Right lobe of liver (tissue), 6 donors: ENCODE data around the gene AKT1S1. TPM values are rescaled to one million over a fixed set of nuclear protein-coding genes. Genes with fewer than 3 reads are reported as not detected.
A peak's percentile ranks its signal among the peaks of the same experiment; 100 is the strongest.

Experiments used
- ATAC-seq, 4 donors: fragments of 200-7000 bp; cut with Tn5 transposase; one replicate each; pipeline ENCODE4 v1.9.1; 2020; ENCODE audit warnings: mild to moderate bottlenecking in 4 of 4, moderate library complexity in 4 of 4
- DNase-seq, 3 donors: peaks; one replicate each; pipeline ENCODE4 v3.0.0-alpha.2; 2020
- H3K27ac ChIP-seq, 3 donors: fragments of 200-600 bp; one replicate each; pipeline ENCODE4 v1.8.0; 2022
- H3K27me3 ChIP-seq, 2 donors: fragments of 200-600 bp; one replicate each; pipeline ENCODE4 v1.8.0; 2022
- H3K36me3 ChIP-seq, 4 donors: fragments of 200-600 bp; sonication (generic) in 1 of 4; one replicate each; pipeline versions ENCODE4 v1.5.1 to v1.8.0; 2017 to 2022; ENCODE audit warnings: control low read depth in 1 of 4
- H3K4me1 ChIP-seq, 4 donors: fragments of 200-600 bp; sonication (generic) in 1 of 4; one replicate each; pipeline versions ENCODE4 v1.5.1 to v1.8.0; 2017 to 2022; ENCODE audit warnings: control low read depth in 1 of 4
- H3K4me3 ChIP-seq, 3 donors: fragments of 200-600 bp; one replicate each; pipeline ENCODE4 v1.8.0; 2022
- H3K9me3 ChIP-seq, 4 donors: fragments of 200-600 bp; sonication (generic) in 1 of 4; one replicate each; pipeline versions ENCODE4 v1.5.1 to v1.8.0; 2017 to 2022; ENCODE audit warnings: control low read depth in 1 of 4
- CTCF ChIP-seq, 4 donors: fragments of 200-600 bp in 3 of 4; fragments of 450-650 bp in 1 of 4; IDR thresholded peaks; one replicate each; pipeline versions ENCODE4 v1.5.1 to v1.8.0; 2016 to 2022; ENCODE audit warnings: antibody characterized with exemption in 4 of 4, mild to moderate bottlenecking in 2 of 4
- POLR2A ChIP-seq: fragments of 450-650 bp; IDR thresholded peaks from one replicate; pipeline ENCODE4 v1.6.1; 2017; ENCODE audit warnings: antibody characterized with exemption, mild to moderate bottlenecking
- WGBS: methylation state at CpG from one replicate; pipeline ENCODE4 v1.1.6; 2018; ENCODE audit warnings: low coverage, low lambda C conversion rate; ENCODE audit not compliant: insufficient coverage; ENCODE audit errors: missing lambda C conversion rate; 5-methylcytosine and 5-hydroxymethylcytosine counted together
- intact Hi-C, 2 donors: fragments of 100-400 bp; cut with DNase I; formaldehyde crosslinking; loops; one replicate each; pipeline versions ENCODE4 v1.11.2 to v1.14.1; 2022
- total RNA-seq, 6 experiments: library from RNA; depleted of rRNA in 2 of 6; stranded (reverse); fragments of >200 nt in 2 of 6; fragmentation: NEBNext Ultra II Directional in 3 of 6; extraction: Animal tissue kit (Norgen Biotek cat#: 25700) in 3 of 6; gene quantifications; one replicate each; pipeline versions ENCODE4 v1.1.0 to v1.2.4, GENCODE V29; 2016 to 2023
- donor health status: DM: no; HTN: yes; CAD: no.
- donor health status: DM: no; HTN: no; CAD: no.
- donor health status: DM: no; HTN: no; CAD: no.
- donor health status: DM: no; HTN: yes; CAD: no.
- donor health status: DM: no; HTN: yes; CAD: no.

Gene AKT1S1
- total RNA-seq, 6 experiments from 2014 or later, result 18.2 to 27.0 (median 22.4) TPM

GRCh38 chr19:49924004-49924880 is 47.1 kb upstream of the AKT1S1 start:
- Histone ChIP-seq H3K4me1 (peaks cover 0 to 39% (median 16%) of the 10 kb centered on the region in 4 donors), H3K9me3 (no peaks in the 10 kb centered on the region), H3K27me3 (no peaks in the 10 kb centered on the region), H3K4me3 (peak overlapping the region; percentile 10 to 47 (median 42)), H3K27ac (peak overlapping the region; percentile 82 to 90 (median 90)), H3K36me3 (no peaks in the 10 kb centered on the region)
- peak; percentile 54 to 72 (median 70) for ATAC-seq
- TF ChIP-seq CTCF (IDR thresholded peaks at IDR 0.05), result no peak
- TF ChIP-seq POLR2A, result peak; percentile 39
- peak; percentile 85 to 96 (median 92) for DNase-seq
- 35% methylated on average over 17 of the region's 25 CpGs for WGBS
- intact Hi-C loops, result no loop called here

- Histone ChIP-seq H3K9me3 (no peaks in the 10 kb centered on the region), H3K4me1 (peaks cover 0 to 39% (median 17%) of the 10 kb centered on the region in 4 donors), H3K27me3 (no peaks in the 10 kb centered on the region), H3K27ac (peak overlapping the region; percentile 82 to 90 (median 90)), H3K4me3 (peak overlapping the region in 2 of 3 donors; percentile 42 to 47), H3K36me3 (no peaks in the 10 kb centered on the region)
- intact Hi-C loops, result no loop called here
- 31% methylated on average over 13 of the region's 31 CpGs for WGBS
- ATAC-seq, result peak; percentile 66 to 72 (median 72)
- peak; percentile 91 to 97 (median 94) for DNase-seq
- TF ChIP-seq CTCF (IDR thresholded peaks at IDR 0.05) (no peak), POLR2A (peak; percentile 87)
These were observed 46.2 kb upstream of the AKT1S1 start for GRCh38 chr19:49923055-49924003.

GRCh38 chr19:49921871-49922795 is 45.0 kb upstream of the AKT1S1 start:
- TF ChIP-seq POLR2A (no peak), CTCF (IDR thresholded peaks at IDR 0.05) (no peak)
- Histone ChIP-seq H3K4me1 (peaks cover 0 to 39% (median 13%) of the 10 kb centered on the region in 4 donors), H3K27me3 (no peaks in the 10 kb centered on the region), H3K9me3 (no peaks in the 10 kb centered on the region), H3K36me3 (no peaks in the 10 kb centered on the region), H3K27ac (peak overlapping the region; percentile 82 to 90 (median 90)), H3K4me3 (peak overlapping the region in 2 of 3 donors; percentile 10 to 25)
- ATAC-seq (no peak), DNase-seq (no peak)
- WGBS, result 30% methylated on average over 4 of the region's 22 CpGs
- intact Hi-C loops, result no loop called here
